HepG2 (cell line): ENCODE results near the gene MTHFSD.

Experiments
- CAMTA2 ChIP-seq: sonication (generic); formaldehyde crosslinking; IDR thresholded peaks from 2 replicates; pipeline ENCODE4 v1.4.0; 2020; ENCODE audit warnings: mild to moderate bottlenecking, missing genetic modification reagents, borderline replicate concordance
- CTCF ChIP-seq: sonication (generic); formaldehyde crosslinking; IDR thresholded peaks from 2 replicates; pipeline ENCODE4 v1.5.0; 2020; ENCODE audit warnings: mild to moderate bottlenecking, missing genetic modification reagents, moderate library complexity
- MAZ ChIP-seq, 2 experiments: sonication (generic) in 1 of 2; formaldehyde crosslinking in 1 of 2; IDR thresholded peaks; 2 replicates each; pipeline versions ENCODE4 v1.5.0 to v1.6.1; 2012 to 2020; ENCODE audit warnings: low read depth in 2 of 2, mild to moderate bottlenecking in 2 of 2, borderline replicate concordance in 1 of 2, improper control_type of control experiment in 1 of 2, low read length in 1 of 2, missing genetic modification reagents in 1 of 2, moderate library complexity in 1 of 2
- MZF1 ChIP-seq: sonication (generic); formaldehyde crosslinking; IDR thresholded peaks from 2 replicates; pipeline ENCODE4 v1.8.1; 2023; ENCODE audit warnings: mild to moderate bottlenecking, missing genetic modification reagents, borderline replicate concordance
- PRPF4 ChIP-seq: fragments of 200-400 bp; formaldehyde crosslinking; IDR thresholded peaks from 2 replicates; pipeline ENCODE4 v1.6.1; 2016; ENCODE audit warnings: low read length, low read depth; ENCODE audit not compliant: poor library complexity, severe bottlenecking
- TFDP2 ChIP-seq: sonication (generic); formaldehyde crosslinking; IDR thresholded peaks from 2 replicates; pipeline ENCODE4 v1.4.0; 2020; ENCODE audit warnings: missing genetic modification reagents
- ZIK1 ChIP-seq: sonication (generic); formaldehyde crosslinking; IDR thresholded peaks from 2 replicates; pipeline ENCODE4 v1.5.0; 2020; ENCODE audit warnings: mild to moderate bottlenecking, low read depth, missing genetic modification reagents, borderline replicate concordance
- ZNF530 ChIP-seq: sonication (generic); formaldehyde crosslinking; IDR thresholded peaks from 2 replicates; pipeline ENCODE4 v1.5.0; 2020; ENCODE audit warnings: low read depth, mild to moderate bottlenecking, missing genetic modification reagents

GRCh38 chr16:86500708-86501510, 54.1 kb downstream of the MTHFSD start:
- TF ChIP-seq CAMTA2 (CRISPR knock-in tag) (no peak), ZIK1 (CRISPR knock-in tag) (no peak), TFDP2 (CRISPR knock-in tag) (no peak), PRPF4 (no peak), CTCF (CRISPR knock-in tag) (no peak), MZF1 (CRISPR knock-in tag) (no peak), MAZ (IDR thresholded peaks at IDR 0.05; ENCODE audit: borderline replicate concordance, low read depth, low read length) (no peak), MAZ (CRISPR knock-in tag; IDR thresholded peaks at IDR 0.05; ENCODE audit: low read depth) (no peak), ZNF530 (CRISPR knock-in tag) (no peak)
